Esophagus muscularis mucosa (tissue), 4 donors: ENCODE measurements around the gene CLEC3B.

Experiments used
- EP300 ChIP-seq: sonication (generic); formaldehyde crosslinking; IDR thresholded peaks from one replicate; pipeline ENCODE4 v1.6.1; 2017; ENCODE audit warnings: antibody characterized with exemption
- POLR2AphosphoS5 ChIP-seq, 2 donors: sonication (generic); formaldehyde crosslinking; IDR thresholded peaks; one replicate each; pipeline ENCODE4 v1.6.1; 2017; ENCODE audit warnings: antibody characterized with exemption in 2 of 2
- TF ChIP-seq, protein P1 (sequence below), 3 experiments: fragments of 200-600 bp in 2 of 3; fragments of 450-650 bp in 1 of 3; sonication (generic) in 2 of 3; IDR thresholded peaks; one replicate each; pipeline ENCODE4 v1.5.1; 2017 to 2019; ENCODE audit warnings: antibody characterized with exemption in 3 of 3, mild to moderate bottlenecking in 2 of 3, moderate library complexity in 1 of 3

GRCh38 chr3:45002720-45003119 lies 23.4 kb upstream of the CLEC3B start:
- TF ChIP-seq, protein P1, sequence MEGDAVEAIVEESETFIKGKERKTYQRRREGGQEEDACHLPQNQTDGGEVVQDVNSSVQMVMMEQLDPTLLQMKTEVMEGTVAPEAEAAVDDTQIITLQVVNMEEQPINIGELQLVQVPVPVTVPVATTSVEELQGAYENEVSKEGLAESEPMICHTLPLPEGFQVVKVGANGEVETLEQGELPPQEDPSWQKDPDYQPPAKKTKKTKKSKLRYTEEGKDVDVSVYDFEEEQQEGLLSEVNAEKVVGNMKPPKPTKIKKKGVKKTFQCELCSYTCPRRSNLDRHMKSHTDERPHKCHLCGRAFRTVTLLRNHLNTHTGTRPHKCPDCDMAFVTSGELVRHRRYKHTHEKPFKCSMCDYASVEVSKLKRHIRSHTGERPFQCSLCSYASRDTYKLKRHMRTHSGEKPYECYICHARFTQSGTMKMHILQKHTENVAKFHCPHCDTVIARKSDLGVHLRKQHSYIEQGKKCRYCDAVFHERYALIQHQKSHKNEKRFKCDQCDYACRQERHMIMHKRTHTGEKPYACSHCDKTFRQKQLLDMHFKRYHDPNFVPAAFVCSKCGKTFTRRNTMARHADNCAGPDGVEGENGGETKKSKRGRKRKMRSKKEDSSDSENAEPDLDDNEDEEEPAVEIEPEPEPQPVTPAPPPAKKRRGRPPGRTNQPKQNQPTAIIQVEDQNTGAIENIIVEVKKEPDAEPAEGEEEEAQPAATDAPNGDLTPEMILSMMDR (IDR thresholded peaks at IDR 0.05) = no peak
- no peak for TF ChIP-seq POLR2AphosphoS5 (IDR thresholded peaks at IDR 0.05)
- no peak for TF ChIP-seq EP300
